ENCODE results near the gene PKHD1. TPM values are rescaled to one million over a fixed set of nuclear protein-coding genes. Genes with fewer than 3 reads are reported as not detected.
A peak's percentile ranks its signal among the peaks of the same experiment; 100 is the strongest.

The PKHD1 gene
- total and polyA plus RNA-seq, 2 of the 8 experiments (the other 6 are each of a cell fraction or from before 2014, with no cell fraction given): 0.06 to 0.09 TPM

DNA sequence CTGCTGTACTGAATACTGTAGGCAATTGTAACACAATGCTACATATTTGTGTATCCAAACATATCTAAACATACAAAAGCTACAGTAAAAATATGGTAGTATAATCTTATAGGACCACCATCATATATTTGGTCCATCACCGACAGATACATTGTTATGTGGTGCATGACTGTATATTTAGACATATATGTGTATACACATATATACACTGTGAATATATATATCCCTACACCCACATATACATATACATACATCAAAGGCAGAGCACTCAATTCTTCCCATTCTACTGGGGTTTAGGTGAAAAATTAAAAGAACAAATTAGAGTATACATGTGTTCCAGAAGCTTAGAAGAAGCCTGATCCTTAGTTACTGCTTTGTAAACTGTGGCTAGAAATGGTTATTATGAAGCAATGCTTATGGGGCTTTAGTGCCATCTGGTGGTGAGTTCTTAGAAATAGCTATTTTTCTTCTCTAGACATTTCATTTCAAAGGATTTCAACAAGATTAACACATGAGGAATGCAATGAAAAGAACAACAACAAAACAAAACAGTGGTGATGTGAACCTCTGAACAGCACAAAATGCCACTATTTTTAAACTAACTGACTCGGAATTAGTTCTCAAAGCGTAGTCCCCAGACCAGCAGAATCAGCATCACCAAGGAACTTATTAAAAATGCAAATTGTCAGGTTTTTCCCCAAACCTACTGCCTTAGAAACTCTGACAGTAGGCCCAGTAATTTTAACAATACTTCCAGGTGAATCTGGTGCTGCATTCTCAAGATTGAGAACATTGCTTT is 38.0 kb downstream of the PKHD1 start (continued):
- TF ChIP-seq, protein P1, sequence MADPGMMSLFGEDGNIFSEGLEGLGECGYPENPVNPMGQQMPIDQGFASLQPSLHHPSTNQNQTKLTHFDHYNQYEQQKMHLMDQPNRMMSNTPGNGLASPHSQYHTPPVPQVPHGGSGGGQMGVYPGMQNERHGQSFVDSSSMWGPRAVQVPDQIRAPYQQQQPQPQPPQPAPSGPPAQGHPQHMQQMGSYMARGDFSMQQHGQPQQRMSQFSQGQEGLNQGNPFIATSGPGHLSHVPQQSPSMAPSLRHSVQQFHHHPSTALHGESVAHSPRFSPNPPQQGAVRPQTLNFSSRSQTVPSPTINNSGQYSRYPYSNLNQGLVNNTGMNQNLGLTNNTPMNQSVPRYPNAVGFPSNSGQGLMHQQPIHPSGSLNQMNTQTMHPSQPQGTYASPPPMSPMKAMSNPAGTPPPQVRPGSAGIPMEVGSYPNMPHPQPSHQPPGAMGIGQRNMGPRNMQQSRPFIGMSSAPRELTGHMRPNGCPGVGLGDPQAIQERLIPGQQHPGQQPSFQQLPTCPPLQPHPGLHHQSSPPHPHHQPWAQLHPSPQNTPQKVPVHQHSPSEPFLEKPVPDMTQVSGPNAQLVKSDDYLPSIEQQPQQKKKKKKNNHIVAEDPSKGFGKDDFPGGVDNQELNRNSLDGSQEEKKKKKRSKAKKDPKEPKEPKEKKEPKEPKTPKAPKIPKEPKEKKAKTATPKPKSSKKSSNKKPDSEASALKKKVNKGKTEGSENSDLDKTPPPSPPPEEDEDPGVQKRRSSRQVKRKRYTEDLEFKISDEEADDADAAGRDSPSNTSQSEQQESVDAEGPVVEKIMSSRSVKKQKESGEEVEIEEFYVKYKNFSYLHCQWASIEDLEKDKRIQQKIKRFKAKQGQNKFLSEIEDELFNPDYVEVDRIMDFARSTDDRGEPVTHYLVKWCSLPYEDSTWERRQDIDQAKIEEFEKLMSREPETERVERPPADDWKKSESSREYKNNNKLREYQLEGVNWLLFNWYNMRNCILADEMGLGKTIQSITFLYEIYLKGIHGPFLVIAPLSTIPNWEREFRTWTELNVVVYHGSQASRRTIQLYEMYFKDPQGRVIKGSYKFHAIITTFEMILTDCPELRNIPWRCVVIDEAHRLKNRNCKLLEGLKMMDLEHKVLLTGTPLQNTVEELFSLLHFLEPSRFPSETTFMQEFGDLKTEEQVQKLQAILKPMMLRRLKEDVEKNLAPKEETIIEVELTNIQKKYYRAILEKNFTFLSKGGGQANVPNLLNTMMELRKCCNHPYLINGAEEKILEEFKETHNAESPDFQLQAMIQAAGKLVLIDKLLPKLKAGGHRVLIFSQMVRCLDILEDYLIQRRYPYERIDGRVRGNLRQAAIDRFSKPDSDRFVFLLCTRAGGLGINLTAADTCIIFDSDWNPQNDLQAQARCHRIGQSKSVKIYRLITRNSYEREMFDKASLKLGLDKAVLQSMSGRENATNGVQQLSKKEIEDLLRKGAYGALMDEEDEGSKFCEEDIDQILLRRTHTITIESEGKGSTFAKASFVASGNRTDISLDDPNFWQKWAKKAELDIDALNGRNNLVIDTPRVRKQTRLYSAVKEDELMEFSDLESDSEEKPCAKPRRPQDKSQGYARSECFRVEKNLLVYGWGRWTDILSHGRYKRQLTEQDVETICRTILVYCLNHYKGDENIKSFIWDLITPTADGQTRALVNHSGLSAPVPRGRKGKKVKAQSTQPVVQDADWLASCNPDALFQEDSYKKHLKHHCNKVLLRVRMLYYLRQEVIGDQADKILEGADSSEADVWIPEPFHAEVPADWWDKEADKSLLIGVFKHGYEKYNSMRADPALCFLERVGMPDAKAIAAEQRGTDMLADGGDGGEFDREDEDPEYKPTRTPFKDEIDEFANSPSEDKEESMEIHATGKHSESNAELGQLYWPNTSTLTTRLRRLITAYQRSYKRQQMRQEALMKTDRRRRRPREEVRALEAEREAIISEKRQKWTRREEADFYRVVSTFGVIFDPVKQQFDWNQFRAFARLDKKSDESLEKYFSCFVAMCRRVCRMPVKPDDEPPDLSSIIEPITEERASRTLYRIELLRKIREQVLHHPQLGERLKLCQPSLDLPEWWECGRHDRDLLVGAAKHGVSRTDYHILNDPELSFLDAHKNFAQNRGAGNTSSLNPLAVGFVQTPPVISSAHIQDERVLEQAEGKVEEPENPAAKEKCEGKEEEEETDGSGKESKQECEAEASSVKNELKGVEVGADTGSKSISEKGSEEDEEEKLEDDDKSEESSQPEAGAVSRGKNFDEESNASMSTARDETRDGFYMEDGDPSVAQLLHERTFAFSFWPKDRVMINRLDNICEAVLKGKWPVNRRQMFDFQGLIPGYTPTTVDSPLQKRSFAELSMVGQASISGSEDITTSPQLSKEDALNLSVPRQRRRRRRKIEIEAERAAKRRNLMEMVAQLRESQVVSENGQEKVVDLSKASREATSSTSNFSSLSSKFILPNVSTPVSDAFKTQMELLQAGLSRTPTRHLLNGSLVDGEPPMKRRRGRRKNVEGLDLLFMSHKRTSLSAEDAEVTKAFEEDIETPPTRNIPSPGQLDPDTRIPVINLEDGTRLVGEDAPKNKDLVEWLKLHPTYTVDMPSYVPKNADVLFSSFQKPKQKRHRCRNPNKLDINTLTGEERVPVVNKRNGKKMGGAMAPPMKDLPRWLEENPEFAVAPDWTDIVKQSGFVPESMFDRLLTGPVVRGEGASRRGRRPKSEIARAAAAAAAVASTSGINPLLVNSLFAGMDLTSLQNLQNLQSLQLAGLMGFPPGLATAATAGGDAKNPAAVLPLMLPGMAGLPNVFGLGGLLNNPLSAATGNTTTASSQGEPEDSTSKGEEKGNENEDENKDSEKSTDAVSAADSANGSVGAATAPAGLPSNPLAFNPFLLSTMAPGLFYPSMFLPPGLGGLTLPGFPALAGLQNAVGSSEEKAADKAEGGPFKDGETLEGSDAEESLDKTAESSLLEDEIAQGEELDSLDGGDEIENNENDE (IDR thresholded peaks at IDR 0.05; ENCODE audit: insufficient replicate concordance, low read length): no peak
- TF ChIP-seq TAF1 (IDR thresholded peaks at IDR 0.05; ENCODE audit: low read depth, low read length) (no peak), RNF2 (IDR thresholded peaks at IDR 0.05; ENCODE audit: borderline replicate concordance, low read depth, low read length, missing control alignments, poor library complexity, severe bottlenecking) (no peak), SP2 (IDR thresholded peaks at IDR 0.05; ENCODE audit: low read length) (no peak), RAD21 (IDR thresholded peaks at IDR 0.05 in 1 of 2, conservative IDR thresholded peaks at IDR 0.05 in 1 of 2; ENCODE audit: low read depth in 2 of 2, low read length in 2 of 2) (peak; percentile 69 to 70), NRF1 (IDR thresholded peaks at IDR 0.05; ENCODE audit: low read depth, low read length) (no peak), HDAC6 (IDR thresholded peaks at IDR 0.05; ENCODE audit: low read depth, low read length) (no peak), YY1 (IDR thresholded peaks at IDR 0.05; ENCODE audit: low read depth, low read length) (no peak)

All from H1 (cell line).